Stomach (tissue), 9 donors: Measurements from ENCODE around the gene SCAI. TPM values are rescaled to one million over a fixed set of nuclear protein-coding genes. Genes with fewer than 3 reads are reported as not detected.
A peak's percentile ranks its signal among the peaks of the same experiment; 100 is the strongest.

ENCODE experiments used
- DNase-seq, 2 donors: peaks; one replicate each; pipeline versions ENCODE4 v3.0.0 to v3.0.0-alpha.2; 2013 to 2019
- H3K27ac ChIP-seq, 5 donors: fragments of 200-600 bp in 4 of 5; sonication (generic) in 4 of 5; one replicate each; pipeline ENCODE4 v1.5.1; 2013 to 2019; ENCODE audit warnings: mild to moderate bottlenecking in 1 of 5, moderate library complexity in 1 of 5
- H3K27me3 ChIP-seq, 3 donors: fragments of 200-600 bp; sonication (generic); one replicate each; pipeline ENCODE4 v1.5.1; 2017 to 2019; ENCODE audit warnings: mixed run types in 1 of 3
- H3K36me3 ChIP-seq, 4 donors: fragments of 200-600 bp; sonication (generic); 1 replicate in 3 of 4; 2 replicates in 1 of 4; pipeline ENCODE4 v1.5.1; 2016 to 2019
- H3K4me1 ChIP-seq, 4 donors: fragments of 200-600 bp; sonication (generic); one replicate each; pipeline ENCODE4 v1.5.1; 2016 to 2019
- H3K4me3 ChIP-seq, 4 donors: fragments of 200-600 bp; sonication (generic) in 3 of 4; one replicate each; pipeline ENCODE4 v1.5.1; 2016 to 2019; ENCODE audit warnings: mild to moderate bottlenecking in 1 of 4
- H3K9me3 ChIP-seq, 4 donors: fragments of 200-600 bp; sonication (generic); one replicate each; pipeline ENCODE4 v1.5.1; 2016 to 2019
- CTCF ChIP-seq, 7 experiments: fragments of 450-650 bp in 4 of 7; fragments of 200-600 bp in 3 of 7; sonication (generic) in 3 of 7; IDR thresholded peaks; one replicate each; pipeline ENCODE4 v1.5.1; 2016 to 2019; ENCODE audit warnings: antibody characterized with exemption in 7 of 7, control low read depth in 2 of 7, mild to moderate bottlenecking in 1 of 7
- EP300 ChIP-seq: sonication (generic); formaldehyde crosslinking; IDR thresholded peaks from one replicate; pipeline ENCODE4 v1.6.1; 2017; ENCODE audit warnings: antibody characterized with exemption
- POLR2A ChIP-seq, 4 donors: fragments of 450-650 bp; IDR thresholded peaks; one replicate each; pipeline ENCODE4 v1.6.1; 2016; ENCODE audit warnings: antibody characterized with exemption in 4 of 4, control low read depth in 2 of 4, mild to moderate bottlenecking in 1 of 4, moderate library complexity in 1 of 4
- POLR2AphosphoS5 ChIP-seq, 3 donors: sonication (generic); formaldehyde crosslinking; IDR thresholded peaks; one replicate each; pipeline ENCODE4 v1.6.1; 2016; ENCODE audit warnings: antibody characterized with exemption in 3 of 3
- WGBS, 5 donors: extraction: QIAGEN DNeasy Blood & Tissue Kit in 3 of 5; methylation state at CpG; one replicate each; pipeline versions ENCODE4 v1.1.5 to v1.1.7; 2013 to 2018; 5-methylcytosine and 5-hydroxymethylcytosine counted together
- intact Hi-C: fragments of 100-400 bp; cut with DNase I; formaldehyde crosslinking; loops from one replicate; pipeline ENCODE4 v1.15.1; 2023; ENCODE audit warnings: low total_unique reads
- polyA plus RNA-seq, 3 donors: library from polyadenylated mRNA; stranded (reverse); fragments of 200-250 nt; gene quantifications; one replicate each; pipeline ENCODE4 v1.2.3, GENCODE V29; 2013
- total RNA-seq, 5 donors: library from RNA; depleted of rRNA; stranded (reverse); fragments of >200 nt; gene quantifications; one replicate each; pipeline versions ENCODE4 v1.1.0 to v1.2.3, GENCODE V29; 2014 to 2016
- donor health status: healthy with polysubstance abuse.
- donor health status: Bipolar disorder and iron deficiency.
- donor health status: healthy.

The SCAI gene
- total and polyA plus RNA-seq, 8 donors, result 0.46 to 21.0 (median 3.1) TPM

DNA sequence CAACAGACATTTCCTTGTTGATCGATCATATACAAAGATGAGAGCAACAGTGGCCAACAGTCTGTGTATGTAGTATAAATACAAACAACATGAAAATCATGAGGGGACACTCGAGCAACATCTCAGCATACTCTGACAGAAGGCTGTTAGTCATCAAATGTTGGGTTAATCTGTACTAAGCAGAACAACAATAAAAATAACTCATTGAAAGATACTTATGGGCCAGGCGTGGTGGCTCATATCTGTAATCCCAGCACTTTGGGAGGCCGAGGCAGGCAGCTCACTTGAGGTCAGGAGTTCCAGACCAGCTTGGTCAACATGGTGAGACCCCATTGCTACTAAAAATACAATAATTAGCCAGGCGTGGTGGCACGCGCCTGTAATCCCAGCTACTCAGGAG is 67.3 kb downstream of the SCAI start:
- intact Hi-C loops, result no loop called here
- Histone ChIP-seq H3K36me3 (no peaks in the 10 kb centered on the region), H3K27ac (no peak overlapping the region), H3K27me3 (no peaks in the 10 kb centered on the region), H3K4me3 (no peak overlapping the region), H3K4me1 (no peaks in the 10 kb centered on the region), H3K9me3 (no peaks in the 10 kb centered on the region)
- DNase-seq, result no peak
- 80 to 99% (median 97%) methylated on average over 7 of the region's 7 CpGs for WGBS, 5 donors
- TF ChIP-seq POLR2A (IDR thresholded peaks at IDR 0.05), result no peak
- no peak for TF ChIP-seq EP300

GRCh38 chr9:125074976-125075375 is 68.4 kb downstream of the SCAI start:
- WGBS, 5 donors, result 70 to 94% (median 87%) methylated on average over 2 of the region's 2 CpGs
- no peak overlapping the region for H3K27ac ChIP-seq
- no peaks in the 10 kb centered on the region for H3K4me1 ChIP-seq
- no peak overlapping the region for H3K4me3 ChIP-seq
- H3K9me3 ChIP-seq, result no peaks in the 10 kb centered on the region
- no peak for DNase-seq
- TF ChIP-seq POLR2AphosphoS5 (IDR thresholded peaks at IDR 0.05) (no peak), CTCF (IDR thresholded peaks at IDR 0.05) (no peak), POLR2A (IDR thresholded peaks at IDR 0.05) (no peak), EP300 (no peak)
- intact Hi-C loops, result no loop called here
- H3K36me3 ChIP-seq, result no peaks in the 10 kb centered on the region
- H3K27me3 ChIP-seq, result no peaks in the 10 kb centered on the region

DNA sequence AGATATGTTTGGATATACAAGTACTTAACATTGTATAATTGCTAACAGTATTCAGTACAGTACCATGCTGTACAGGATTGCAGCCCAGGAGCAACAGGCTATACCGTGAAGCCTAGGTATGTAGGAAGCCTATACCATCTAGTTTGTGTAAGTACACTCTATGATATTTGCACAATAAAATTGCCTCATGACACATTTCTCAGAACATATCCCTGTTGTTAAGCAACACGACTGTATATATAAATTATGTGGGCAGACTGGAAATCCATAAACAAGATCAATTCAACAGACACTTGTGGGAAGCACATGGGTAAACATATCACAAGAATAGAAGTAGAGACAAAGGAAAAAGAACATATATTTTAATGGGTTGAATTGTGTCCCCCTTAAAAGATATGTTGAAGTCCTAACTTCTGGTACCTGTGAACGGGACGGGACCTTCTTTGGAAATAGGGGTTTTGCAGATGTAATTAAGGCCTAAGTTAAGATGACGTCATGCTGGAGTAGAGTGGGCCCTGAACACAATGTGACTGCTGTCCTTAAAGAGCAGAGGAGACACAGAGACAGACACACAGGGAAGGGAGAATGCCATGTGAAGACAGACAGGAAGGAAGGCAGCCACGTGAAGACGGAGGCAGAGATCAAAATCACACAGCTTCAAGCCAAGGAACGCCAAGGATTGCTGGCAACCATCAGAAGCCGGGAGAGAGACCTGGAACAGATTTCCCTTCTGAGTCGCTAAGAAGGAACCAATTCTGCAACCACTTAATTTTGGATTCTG is 76.3 kb downstream of the SCAI start:
- DNase-seq, result no peak
- peaks cover 0 to 10% (median 5%) of the 10 kb centered on the region in 4 donors for H3K4me1 ChIP-seq
- H3K27me3 ChIP-seq, result no peaks in the 10 kb centered on the region
- H3K27ac ChIP-seq, result peak overlapping the region in 1 of 5 donors; percentile 43
- no peak for TF ChIP-seq CTCF (IDR thresholded peaks at IDR 0.05)
- TF ChIP-seq POLR2A (IDR thresholded peaks at IDR 0.05), result no peak
- TF ChIP-seq EP300, result no peak
- no peak for TF ChIP-seq POLR2AphosphoS5 (IDR thresholded peaks at IDR 0.05)
- H3K9me3 ChIP-seq, result no peaks in the 10 kb centered on the region
- intact Hi-C loops, result no loop called here
- no peaks in the 10 kb centered on the region for H3K36me3 ChIP-seq
- WGBS, 5 donors, result 63 to 81% (median 72%) methylated on average over 10 of the region's 10 CpGs
- no peak overlapping the region for H3K4me3 ChIP-seq

DNA sequence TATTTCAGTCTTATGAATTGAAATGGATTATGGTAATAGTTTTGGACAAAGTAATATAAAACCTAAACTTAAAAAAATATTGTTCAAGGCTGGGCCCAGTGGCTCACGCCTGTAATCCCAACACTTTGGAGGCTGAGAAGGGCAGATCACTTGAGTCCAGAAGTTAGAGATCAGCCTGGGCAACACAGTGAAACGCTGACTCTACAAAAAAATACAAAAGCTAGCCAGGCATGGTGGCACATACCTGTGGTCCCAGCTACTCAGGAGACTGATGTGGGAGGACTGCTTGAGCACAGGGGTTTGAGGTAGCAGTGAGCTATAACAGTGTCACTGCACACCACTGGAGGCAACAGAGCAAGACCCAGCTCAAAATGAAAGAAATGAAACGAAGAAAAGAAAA is 81.9 kb downstream of the SCAI start:
- TF ChIP-seq POLR2AphosphoS5 (IDR thresholded peaks at IDR 0.05), result no peak
- no peak for TF ChIP-seq EP300
- no peak for TF ChIP-seq POLR2A (IDR thresholded peaks at IDR 0.05)
- TF ChIP-seq CTCF (IDR thresholded peaks at IDR 0.05), result no peak
- Histone ChIP-seq H3K9me3 (no peaks in the 10 kb centered on the region), H3K4me1 (no peaks in the 10 kb centered on the region), H3K27me3 (no peaks in the 10 kb centered on the region), H3K27ac (no peak overlapping the region), H3K36me3 (no peaks in the 10 kb centered on the region), H3K4me3 (no peak overlapping the region)
- intact Hi-C loops, result no loop called here
- DNase-seq, result no peak
- 87 to 95% (median 90%) methylated on average over 3 of the region's 3 CpGs for WGBS, 5 donors
